ENCODE results near the gene MRPL38. TPM values are rescaled to one million over a fixed set of nuclear protein-coding genes. Genes with fewer than 3 reads are reported as not detected.

MRPL38 gene
- total RNA-seq, 1 experiment from 2014 or later: 112 TPM

- no peaks in the 10 kb centered on the region for H3K27me3 Mint-ChIP-seq (ENCODE audit: unreplicated experiment)
- DNase-seq: no peak
- H3K4me1 Mint-ChIP-seq (ENCODE audit: low read depth, unreplicated experiment): no peaks in the 10 kb centered on the region
- no peak overlapping the region for H3K27ac Mint-ChIP-seq (ENCODE audit: unreplicated experiment)
- CTCF ChIA-PET: interaction anchor here (0.6 kb wide), 1 partner anchor 15 kb away, joined by 7 read pairs; no protein-coding TSS in a partner anchor
- intact Hi-C loops (cut with micrococcal nuclease; ENCODE audit: unreplicated experiment): no loop called here
- no TSS peak for BruUV-seq (replicated peaks)
- H3K36me3 Mint-ChIP-seq (ENCODE audit: insufficient read depth, unreplicated experiment): peaks cover 5% of the 10 kb centered on the region
- no peaks in the 10 kb centered on the region for H3K9me3 Mint-ChIP-seq (ENCODE audit: low read depth, unreplicated experiment)
- TF ChIP-seq CTCF (IDR thresholded peaks at IDR 0.05; ENCODE audit: unreplicated experiment): no peak
- H3K4me3 Mint-ChIP-seq (ENCODE audit: low read depth, unreplicated experiment): no peak overlapping the region
Observed at GRCh38 chr17:75919611-75920010, 14.9 kb upstream of the MRPL38 start.

GRCh38 chr17:75917917-75918445 is 13.3 kb upstream of the MRPL38 start:
- peaks cover 10% of the 10 kb centered on the region for H3K36me3 Mint-ChIP-seq (ENCODE audit: insufficient read depth, unreplicated experiment)
- CTCF ChIA-PET: no interaction called here
- no peak overlapping the region for H3K27ac Mint-ChIP-seq (ENCODE audit: unreplicated experiment)
- no peak for TF ChIP-seq CTCF (IDR thresholded peaks at IDR 0.05; ENCODE audit: unreplicated experiment)
- no peaks in the 10 kb centered on the region for H3K4me1 Mint-ChIP-seq (ENCODE audit: low read depth, unreplicated experiment)
- H3K27me3 Mint-ChIP-seq (ENCODE audit: unreplicated experiment): no peaks in the 10 kb centered on the region
- no peak overlapping the region for H3K4me3 Mint-ChIP-seq (ENCODE audit: low read depth, unreplicated experiment)
- no TSS peak for BruUV-seq (replicated peaks)
- no peak for DNase-seq
- intact Hi-C loops (cut with micrococcal nuclease; ENCODE audit: unreplicated experiment): no loop called here
- H3K9me3 Mint-ChIP-seq (ENCODE audit: low read depth, unreplicated experiment): no peaks in the 10 kb centered on the region

GRCh38 chr17:75917141-75917916 is 12.6 kb upstream of the MRPL38 start:
- no TSS peak for BruUV-seq (replicated peaks)
- no peak overlapping the region for H3K27ac Mint-ChIP-seq (ENCODE audit: unreplicated experiment)
- no peak overlapping the region for H3K4me3 Mint-ChIP-seq (ENCODE audit: low read depth, unreplicated experiment)
- DNase-seq: no peak
- H3K36me3 Mint-ChIP-seq (ENCODE audit: insufficient read depth, unreplicated experiment): peaks cover 15% of the 10 kb centered on the region
- CTCF ChIA-PET: no interaction called here
- TF ChIP-seq CTCF (IDR thresholded peaks at IDR 0.05; ENCODE audit: unreplicated experiment): no peak
- no peaks in the 10 kb centered on the region for H3K27me3 Mint-ChIP-seq (ENCODE audit: unreplicated experiment)
- intact Hi-C loops (cut with micrococcal nuclease; ENCODE audit: unreplicated experiment): no loop called here
- no peaks in the 10 kb centered on the region for H3K9me3 Mint-ChIP-seq (ENCODE audit: low read depth, unreplicated experiment)
- no peaks in the 10 kb centered on the region for H3K4me1 Mint-ChIP-seq (ENCODE audit: low read depth, unreplicated experiment)

GRCh38 chr17:75915268-75915667 is 10.6 kb upstream of the MRPL38 start:
- no peaks in the 10 kb centered on the region for H3K9me3 Mint-ChIP-seq (ENCODE audit: low read depth, unreplicated experiment)
- TF ChIP-seq CTCF (IDR thresholded peaks at IDR 0.05; ENCODE audit: unreplicated experiment): no peak
- H3K27me3 Mint-ChIP-seq (ENCODE audit: unreplicated experiment): no peaks in the 10 kb centered on the region
- no TSS peak for BruUV-seq (replicated peaks)
- intact Hi-C loops (cut with micrococcal nuclease; ENCODE audit: unreplicated experiment): no loop called here
- CTCF ChIA-PET: no interaction called here
- no peak overlapping the region for H3K4me3 Mint-ChIP-seq (ENCODE audit: low read depth, unreplicated experiment)
- DNase-seq: no peak
- no peaks in the 10 kb centered on the region for H3K4me1 Mint-ChIP-seq (ENCODE audit: low read depth, unreplicated experiment)
- H3K36me3 Mint-ChIP-seq (ENCODE audit: insufficient read depth, unreplicated experiment): peaks cover 16% of the 10 kb centered on the region
- no peak overlapping the region for H3K27ac Mint-ChIP-seq (ENCODE audit: unreplicated experiment)

Measured in Calu3 (cell line).